Measurements from ENCODE around the gene SPATA24.
A peak's percentile ranks its signal among the peaks of the same experiment; 100 is the strongest.
"Not testable (repeated sequence)": the region's sequence is repeated elsewhere in the genome, so short reads cannot be mapped to it uniquely, and the experiment has no call there.

SPATA24 gene

GRCh38 chr5:139443831-139444453, 40.1 kb upstream of the SPATA24 start:
- no peak for DNase-seq (ENCODE audit: low read depth)
- TF ChIP-seq, protein P1, sequence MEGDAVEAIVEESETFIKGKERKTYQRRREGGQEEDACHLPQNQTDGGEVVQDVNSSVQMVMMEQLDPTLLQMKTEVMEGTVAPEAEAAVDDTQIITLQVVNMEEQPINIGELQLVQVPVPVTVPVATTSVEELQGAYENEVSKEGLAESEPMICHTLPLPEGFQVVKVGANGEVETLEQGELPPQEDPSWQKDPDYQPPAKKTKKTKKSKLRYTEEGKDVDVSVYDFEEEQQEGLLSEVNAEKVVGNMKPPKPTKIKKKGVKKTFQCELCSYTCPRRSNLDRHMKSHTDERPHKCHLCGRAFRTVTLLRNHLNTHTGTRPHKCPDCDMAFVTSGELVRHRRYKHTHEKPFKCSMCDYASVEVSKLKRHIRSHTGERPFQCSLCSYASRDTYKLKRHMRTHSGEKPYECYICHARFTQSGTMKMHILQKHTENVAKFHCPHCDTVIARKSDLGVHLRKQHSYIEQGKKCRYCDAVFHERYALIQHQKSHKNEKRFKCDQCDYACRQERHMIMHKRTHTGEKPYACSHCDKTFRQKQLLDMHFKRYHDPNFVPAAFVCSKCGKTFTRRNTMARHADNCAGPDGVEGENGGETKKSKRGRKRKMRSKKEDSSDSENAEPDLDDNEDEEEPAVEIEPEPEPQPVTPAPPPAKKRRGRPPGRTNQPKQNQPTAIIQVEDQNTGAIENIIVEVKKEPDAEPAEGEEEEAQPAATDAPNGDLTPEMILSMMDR (IDR thresholded peaks at IDR 0.05; ENCODE audit: insufficient read depth, low read depth, low read length, missing control alignments), result no peak
- H3K4me3 ChIP-seq (ENCODE audit: low read depth, low read length), result no peak overlapping the region

DNA sequence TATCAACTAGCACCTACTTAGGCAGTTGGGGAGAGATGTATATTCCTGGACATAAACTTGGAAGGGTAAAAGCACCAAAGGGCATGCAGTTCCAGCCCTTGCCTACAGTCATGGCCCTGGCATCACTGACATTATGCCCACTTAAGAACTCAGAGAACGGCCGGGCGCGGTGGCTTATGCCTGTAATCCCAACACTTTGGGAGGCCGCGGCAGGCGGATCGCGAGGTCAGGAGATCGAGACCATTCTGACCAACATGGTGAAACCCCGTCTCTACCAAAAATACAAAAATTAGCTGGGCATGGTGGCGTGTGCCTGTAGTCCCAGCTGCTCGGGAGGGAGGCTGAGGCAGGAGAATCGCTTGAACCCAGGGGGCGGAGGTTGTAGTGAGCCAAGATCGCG, 36.5 kb upstream of the SPATA24 start:
- DNase-seq (ENCODE audit: low read depth); H3K4me3 ChIP-seq (ENCODE audit: low read depth, low read length): not testable (repeated sequence)

- H3K4me3 ChIP-seq (ENCODE audit: low read depth, low read length), result peak within 1 kb of the TSS; percentile 66
- peak; percentile 92 for DNase-seq (ENCODE audit: low read depth)
- TF ChIP-seq, protein P1 (IDR thresholded peaks at IDR 0.05; ENCODE audit: insufficient read depth, low read depth, low read length, missing control alignments), result no peak
Observed at GRCh38 chr5:139439013-139439903, 35.4 kb upstream of the SPATA24 start, which contains the start of gene DNAJC18. DNAJC18 (minus strand) TSS chr5:139439525; CDS start chr5:139439445, 80 bp downstream.

DNA sequence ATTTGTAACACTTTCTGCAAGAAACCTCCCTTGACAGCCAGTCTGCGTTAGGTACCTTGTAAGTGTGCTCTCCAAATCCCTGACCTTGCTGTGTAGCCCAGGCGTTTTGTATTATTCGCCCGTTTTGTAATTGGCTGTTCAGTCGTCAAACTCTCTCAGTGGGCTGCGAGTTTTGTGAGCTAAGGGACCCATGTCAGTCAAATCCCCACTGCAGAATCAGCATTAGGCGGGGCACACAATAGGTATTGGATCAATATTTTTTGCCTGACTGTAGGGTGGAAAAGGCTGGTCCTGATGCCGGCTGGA, 34.8 kb upstream of the SPATA24 start:
- DNase-seq (ENCODE audit: low read depth), result no peak
- TF ChIP-seq, protein P1 (IDR thresholded peaks at IDR 0.05; ENCODE audit: insufficient read depth, low read depth, low read length, missing control alignments), result no peak
- peak overlapping the region; percentile 66 for H3K4me3 ChIP-seq (ENCODE audit: low read depth, low read length)

- TF ChIP-seq, protein P1 (IDR thresholded peaks at IDR 0.05; ENCODE audit: insufficient read depth, low read depth, low read length, missing control alignments), result no peak
- no peak for DNase-seq (ENCODE audit: low read depth)
- H3K4me3 ChIP-seq (ENCODE audit: low read depth, low read length), result no peak overlapping the region
Observed at GRCh38 chr5:139435676-139436075, 31.8 kb upstream of the SPATA24 start.

GRCh38 chr5:139431706-139432105, 27.8 kb upstream of the SPATA24 start:
- no peak overlapping the region for H3K4me3 ChIP-seq (ENCODE audit: low read depth, low read length)
- no peak for DNase-seq (ENCODE audit: low read depth)
- TF ChIP-seq, protein P1 (IDR thresholded peaks at IDR 0.05; ENCODE audit: insufficient read depth, low read depth, low read length, missing control alignments), result no peak

GRCh38 chr5:139430015-139430414, 26.1 kb upstream of the SPATA24 start:
- no peak overlapping the region for H3K4me3 ChIP-seq (ENCODE audit: low read depth, low read length)
- TF ChIP-seq, protein P1 (IDR thresholded peaks at IDR 0.05; ENCODE audit: insufficient read depth, low read depth, low read length, missing control alignments), result no peak
- DNase-seq (ENCODE audit: low read depth), result no peak

Data from GM12865 (cell line).